ENCODE measurements around the gene PAF1. TPM values are rescaled to one million over a fixed set of nuclear protein-coding genes. Genes with fewer than 3 reads are reported as not detected.

Gene PAF1
- total and polyA plus RNA-seq, 2 of the 13 experiments (the other 11 are each of a cell fraction or from before 2014, with no cell fraction given), result 30.2 to 31.1 TPM

GRCh38 chr19:39409208-39410016 is 18.5 kb upstream of the PAF1 start (continued):
- TF ChIP-seq, protein P1, sequence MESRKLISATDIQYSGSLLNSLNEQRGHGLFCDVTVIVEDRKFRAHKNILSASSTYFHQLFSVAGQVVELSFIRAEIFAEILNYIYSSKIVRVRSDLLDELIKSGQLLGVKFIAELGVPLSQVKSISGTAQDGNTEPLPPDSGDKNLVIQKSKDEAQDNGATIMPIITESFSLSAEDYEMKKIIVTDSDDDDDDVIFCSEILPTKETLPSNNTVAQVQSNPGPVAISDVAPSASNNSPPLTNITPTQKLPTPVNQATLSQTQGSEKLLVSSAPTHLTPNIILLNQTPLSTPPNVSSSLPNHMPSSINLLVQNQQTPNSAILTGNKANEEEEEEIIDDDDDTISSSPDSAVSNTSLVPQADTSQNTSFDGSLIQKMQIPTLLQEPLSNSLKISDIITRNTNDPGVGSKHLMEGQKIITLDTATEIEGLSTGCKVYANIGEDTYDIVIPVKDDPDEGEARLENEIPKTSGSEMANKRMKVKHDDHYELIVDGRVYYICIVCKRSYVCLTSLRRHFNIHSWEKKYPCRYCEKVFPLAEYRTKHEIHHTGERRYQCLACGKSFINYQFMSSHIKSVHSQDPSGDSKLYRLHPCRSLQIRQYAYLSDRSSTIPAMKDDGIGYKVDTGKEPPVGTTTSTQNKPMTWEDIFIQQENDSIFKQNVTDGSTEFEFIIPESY (CRISPR knock-in tag; IDR thresholded peaks at IDR 0.05), result no peak
- TF ChIP-seq IRF2 (CRISPR knock-in tag; IDR thresholded peaks at IDR 0.05) (no peak), SMAD1 (CRISPR knock-in tag; IDR thresholded peaks at IDR 0.05; ENCODE audit: borderline replicate concordance, low read depth) (no peak), TERF1 (CRISPR knock-in tag; IDR thresholded peaks at IDR 0.05) (no peak), ZKSCAN1 (IDR thresholded peaks at IDR 0.05; ENCODE audit: low read length) (no peak), DPF2 (CRISPR knock-in tag; IDR thresholded peaks at IDR 0.05; ENCODE audit: borderline replicate concordance, low read depth) (no peak), GTF3A (CRISPR knock-in tag; conservative IDR thresholded peaks at IDR 0.05) (no peak), ZFP90 (CRISPR knock-in tag; IDR thresholded peaks at IDR 0.05; ENCODE audit: borderline replicate concordance) (no peak), SIN3B (IDR thresholded peaks at IDR 0.05; ENCODE audit: low read length) (no peak), RNF2 (conservative IDR thresholded peaks at IDR 0.05; ENCODE audit: low read depth) (no peak), NFE2 (CRISPR knock-in tag; IDR thresholded peaks at IDR 0.05) (no peak), POLR2AphosphoS5 (IDR thresholded peaks at IDR 0.05; ENCODE audit: low read depth, low read length) (peak; percentile 73), KLF15 (CRISPR knock-in tag; IDR thresholded peaks at IDR 0.05; ENCODE audit: borderline replicate concordance) (no peak), HMG20B (CRISPR knock-in tag; conservative IDR thresholded peaks at IDR 0.05) (no peak), PTBP1 (IDR thresholded peaks at IDR 0.05; ENCODE audit: low read depth, low read length, poor library complexity, severe bottlenecking) (no peak), ZNF34 (CRISPR knock-in tag; IDR thresholded peaks at IDR 0.05; ENCODE audit: borderline replicate concordance) (no peak), SSRP1 (CRISPR knock-in tag; IDR thresholded peaks at IDR 0.05) (no peak), ONECUT2 (CRISPR knock-in tag; IDR thresholded peaks at IDR 0.05) (no peak)
- TF ChIP-seq, protein P2, sequence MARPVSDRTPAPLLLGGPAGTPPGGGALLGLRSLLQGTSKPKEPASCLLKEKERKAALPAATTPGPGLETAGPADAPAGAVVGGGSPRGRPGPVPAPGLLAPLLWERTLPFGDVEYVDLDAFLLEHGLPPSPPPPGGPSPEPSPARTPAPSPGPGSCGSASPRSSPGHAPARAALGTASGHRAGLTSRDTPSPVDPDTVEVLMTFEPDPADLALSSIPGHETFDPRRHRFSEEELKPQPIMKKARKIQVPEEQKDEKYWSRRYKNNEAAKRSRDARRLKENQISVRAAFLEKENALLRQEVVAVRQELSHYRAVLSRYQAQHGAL (CRISPR knock-in tag; IDR thresholded peaks at IDR 0.05; ENCODE audit: not compliant biosample characterization), result peak; percentile 7
- TF ChIP-seq, protein P3, sequence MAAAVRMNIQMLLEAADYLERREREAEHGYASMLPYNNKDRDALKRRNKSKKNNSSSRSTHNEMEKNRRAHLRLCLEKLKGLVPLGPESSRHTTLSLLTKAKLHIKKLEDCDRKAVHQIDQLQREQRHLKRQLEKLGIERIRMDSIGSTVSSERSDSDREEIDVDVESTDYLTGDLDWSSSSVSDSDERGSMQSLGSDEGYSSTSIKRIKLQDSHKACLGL (CRISPR knock-in tag; IDR thresholded peaks at IDR 0.05), result no peak
- TF ChIP-seq, protein P4, sequence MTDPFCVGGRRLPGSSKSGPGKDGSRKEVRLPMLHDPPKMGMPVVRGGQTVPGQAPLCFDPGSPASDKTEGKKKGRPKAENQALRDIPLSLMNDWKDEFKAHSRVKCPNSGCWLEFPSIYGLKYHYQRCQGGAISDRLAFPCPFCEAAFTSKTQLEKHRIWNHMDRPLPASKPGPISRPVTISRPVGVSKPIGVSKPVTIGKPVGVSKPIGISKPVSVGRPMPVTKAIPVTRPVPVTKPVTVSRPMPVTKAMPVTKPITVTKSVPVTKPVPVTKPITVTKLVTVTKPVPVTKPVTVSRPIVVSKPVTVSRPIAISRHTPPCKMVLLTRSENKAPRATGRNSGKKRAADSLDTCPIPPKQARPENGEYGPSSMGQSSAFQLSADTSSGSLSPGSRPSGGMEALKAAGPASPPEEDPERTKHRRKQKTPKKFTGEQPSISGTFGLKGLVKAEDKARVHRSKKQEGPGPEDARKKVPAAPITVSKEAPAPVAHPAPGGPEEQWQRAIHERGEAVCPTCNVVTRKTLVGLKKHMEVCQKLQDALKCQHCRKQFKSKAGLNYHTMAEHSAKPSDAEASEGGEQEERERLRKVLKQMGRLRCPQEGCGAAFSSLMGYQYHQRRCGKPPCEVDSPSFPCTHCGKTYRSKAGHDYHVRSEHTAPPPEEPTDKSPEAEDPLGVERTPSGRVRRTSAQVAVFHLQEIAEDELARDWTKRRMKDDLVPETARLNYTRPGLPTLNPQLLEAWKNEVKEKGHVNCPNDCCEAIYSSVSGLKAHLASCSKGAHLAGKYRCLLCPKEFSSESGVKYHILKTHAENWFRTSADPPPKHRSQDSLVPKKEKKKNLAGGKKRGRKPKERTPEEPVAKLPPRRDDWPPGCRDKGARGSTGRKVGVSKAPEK (CRISPR knock-in tag; IDR thresholded peaks at IDR 0.05; ENCODE audit: borderline replicate concordance), result no peak
- TF ChIP-seq, protein P5, sequence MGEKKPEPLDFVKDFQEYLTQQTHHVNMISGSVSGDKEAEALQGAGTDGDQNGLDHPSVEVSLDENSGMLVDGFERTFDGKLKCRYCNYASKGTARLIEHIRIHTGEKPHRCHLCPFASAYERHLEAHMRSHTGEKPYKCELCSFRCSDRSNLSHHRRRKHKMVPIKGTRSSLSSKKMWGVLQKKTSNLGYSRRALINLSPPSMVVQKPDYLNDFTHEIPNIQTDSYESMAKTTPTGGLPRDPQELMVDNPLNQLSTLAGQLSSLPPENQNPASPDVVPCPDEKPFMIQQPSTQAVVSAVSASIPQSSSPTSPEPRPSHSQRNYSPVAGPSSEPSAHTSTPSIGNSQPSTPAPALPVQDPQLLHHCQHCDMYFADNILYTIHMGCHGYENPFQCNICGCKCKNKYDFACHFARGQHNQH (CRISPR knock-in tag; IDR thresholded peaks at IDR 0.05), result peak; percentile 62

Data from HepG2 (cell line).